Mesenchymal stem cell (in vitro differentiated cells and primary cell): ENCODE data around the gene SEPTIN2.

Experiments used
- DNase-seq: peaks from one replicate; pipeline ENCODE4 v3.0.0-alpha.2; 2013
- H2AFZ ChIP-seq: one replicate; pipeline ENCODE4 v1.6.1; 2013; ENCODE audit warnings: low read depth, mild to moderate bottlenecking, control low read depth, inconsistent platforms, low read length, moderate library complexity
- H2AK5ac ChIP-seq: 2 replicates; pipeline ENCODE4 v1.6.1; 2013; ENCODE audit warnings: low read length, moderate library complexity, mild to moderate bottlenecking, inconsistent platforms; ENCODE audit not compliant: severe bottlenecking
- H2BK120ac ChIP-seq: one replicate; pipeline ENCODE4 v1.6.1; 2013; ENCODE audit warnings: low read depth, mild to moderate bottlenecking, inconsistent platforms, low read length, moderate library complexity
- H2BK12ac ChIP-seq, 2 experiments: one replicate each; pipeline ENCODE4 v1.6.1; 2013; ENCODE audit warnings: inconsistent platforms in 2 of 2, low read length in 2 of 2, mild to moderate bottlenecking in 2 of 2, moderate library complexity in 2 of 2, control low read depth in 1 of 2
- H2BK15ac ChIP-seq: one replicate; pipeline ENCODE4 v1.6.1; 2013; ENCODE audit warnings: mild to moderate bottlenecking, low read depth, inconsistent platforms; ENCODE audit not compliant: poor library complexity, severe bottlenecking
- H2BK5ac ChIP-seq: 2 replicates; pipeline ENCODE4 v1.6.1; 2013; ENCODE audit warnings: low read depth, mild to moderate bottlenecking, low read length, control low read depth, inconsistent platforms; ENCODE audit not compliant: poor library complexity, severe bottlenecking
- H3K14ac ChIP-seq, 2 experiments: one replicate each; pipeline ENCODE4 v1.6.1; 2013; ENCODE audit warnings: inconsistent platforms in 2 of 2, low read length in 2 of 2, control low read depth in 1 of 2, mild to moderate bottlenecking in 1 of 2, moderate library complexity in 1 of 2
- H3K18ac ChIP-seq, 2 experiments: one replicate each; pipeline ENCODE4 v1.6.1; 2013; ENCODE audit warnings: inconsistent platforms in 2 of 2, low read length in 2 of 2, control low read depth in 1 of 2, low read depth in 1 of 2, mild to moderate bottlenecking in 1 of 2
- H3K23ac ChIP-seq, 2 experiments: one replicate each; pipeline ENCODE4 v1.6.1; 2013; ENCODE audit warnings: inconsistent platforms in 2 of 2, low read length in 2 of 2, mild to moderate bottlenecking in 2 of 2, moderate library complexity in 2 of 2, control low read depth in 1 of 2
- H3K27ac ChIP-seq: 2 replicates; pipeline ENCODE4 v1.5.1; 2013; ENCODE audit warnings: mild to moderate bottlenecking, moderate library complexity, low read length, control low read depth, inconsistent platforms; ENCODE audit not compliant: poor library complexity, severe bottlenecking
- H3K27me3 ChIP-seq, 2 experiments: 2 replicates each; pipeline versions ENCODE4 v1.6.1 to v1.7.0; 2013; ENCODE audit warnings: low read length in 2 of 2, mild to moderate bottlenecking in 2 of 2, moderate library complexity in 2 of 2, control low read depth in 1 of 2, inconsistent platforms in 1 of 2; ENCODE audit not compliant: control insufficient read depth in 1 of 2, insufficient read depth in 1 of 2
- H3K36me3 ChIP-seq, 2 experiments: 2 replicates each; pipeline versions ENCODE4 v1.6.1 to v1.7.0; 2013; ENCODE audit warnings: low read length in 2 of 2, control low read depth in 1 of 2, inconsistent platforms in 1 of 2, low read depth in 1 of 2, mild to moderate bottlenecking in 1 of 2; ENCODE audit not compliant: insufficient read depth in 2 of 2, control insufficient read depth in 1 of 2
- H3K4ac ChIP-seq, 2 experiments: one replicate each; pipeline ENCODE4 v1.6.1; 2013; ENCODE audit warnings: inconsistent platforms in 2 of 2, low read length in 2 of 2, mild to moderate bottlenecking in 2 of 2, moderate library complexity in 2 of 2, control low read depth in 1 of 2, low read depth in 1 of 2
- H3K4me1 ChIP-seq: 2 replicates; pipeline ENCODE4 v1.6.1; 2013; ENCODE audit warnings: low read depth, low read length, control low read depth; ENCODE audit not compliant: control insufficient read depth, insufficient read depth
- H3K4me2 ChIP-seq: 2 replicates; pipeline ENCODE4 v1.6.1; 2013; ENCODE audit warnings: low read length, mild to moderate bottlenecking, inconsistent platforms; ENCODE audit not compliant: poor library complexity, severe bottlenecking
- H3K4me3 ChIP-seq, 2 experiments: 2 replicates each; pipeline versions ENCODE4 v1.5.1 to v1.7.0; 2013; ENCODE audit warnings: low read length in 2 of 2, mild to moderate bottlenecking in 2 of 2, control low read depth in 1 of 2, low read depth in 1 of 2; ENCODE audit not compliant: insufficient read depth in 1 of 2
- H3K79me1 ChIP-seq: replicated peaks from 2 replicates; pipeline ENCODE4 v1.6.1; 2013; ENCODE audit warnings: mild to moderate bottlenecking, control low read depth, low read length, inconsistent platforms; ENCODE audit not compliant: poor library complexity, severe bottlenecking
- H3K9ac ChIP-seq: 2 replicates; pipeline ENCODE4 v1.7.0; 2013; ENCODE audit warnings: mild to moderate bottlenecking, low read length, moderate library complexity
- H3K9me3 ChIP-seq: 2 replicates; pipeline ENCODE4 v1.7.0; 2013; ENCODE audit warnings: mild to moderate bottlenecking, low read length; ENCODE audit not compliant: control insufficient read depth
- H4K8ac ChIP-seq: one replicate; pipeline ENCODE4 v1.6.1; 2013; ENCODE audit warnings: inconsistent platforms, mild to moderate bottlenecking, low read length, moderate library complexity
- H4K91ac ChIP-seq: one replicate; pipeline ENCODE4 v1.6.1; 2013; ENCODE audit warnings: mild to moderate bottlenecking, low read length, inconsistent platforms
- WGBS: methylation state at CpG from one replicate; pipeline ENCODE4 v1.1.7; 2013; ENCODE audit warnings: mixed read lengths; 5-methylcytosine and 5-hydroxymethylcytosine counted together

The SEPTIN2 gene

GRCh38 chr2:241375300-241375699 lies 59.6 kb downstream of the SEPTIN2 start:
- Histone ChIP-seq H3K36me3 (peaks cover 22 to 38% of the 10 kb centered on the region in 2 experiments), H3K9me3 (no peaks in the 10 kb centered on the region), H3K27me3 (no peaks in the 10 kb centered on the region), H3K4me2 (no peak overlapping the region), H3K18ac (no peak overlapping the region), H3K14ac (no peak overlapping the region), H2BK120ac (no peak overlapping the region), H2AK5ac (no peak overlapping the region), H3K23ac (no peak overlapping the region), H2BK5ac (no peak overlapping the region), H2BK12ac (no peak overlapping the region), H3K4ac (no peak overlapping the region), H2AFZ (no peak overlapping the region), H3K27ac (no peak overlapping the region), H3K4me1 (peaks cover 15% of the 10 kb centered on the region), H3K9ac (no peak overlapping the region), H4K91ac (no peak overlapping the region), H3K4me3 (no peak overlapping the region), H2BK15ac (no peak overlapping the region), H3K79me1 (peaks cover 32% of the 10 kb centered on the region), H4K8ac (no peak overlapping the region)
- WGBS = 96% methylated on average over 1 of the region's 1 CpG
- DNase-seq = no peak

DNA sequence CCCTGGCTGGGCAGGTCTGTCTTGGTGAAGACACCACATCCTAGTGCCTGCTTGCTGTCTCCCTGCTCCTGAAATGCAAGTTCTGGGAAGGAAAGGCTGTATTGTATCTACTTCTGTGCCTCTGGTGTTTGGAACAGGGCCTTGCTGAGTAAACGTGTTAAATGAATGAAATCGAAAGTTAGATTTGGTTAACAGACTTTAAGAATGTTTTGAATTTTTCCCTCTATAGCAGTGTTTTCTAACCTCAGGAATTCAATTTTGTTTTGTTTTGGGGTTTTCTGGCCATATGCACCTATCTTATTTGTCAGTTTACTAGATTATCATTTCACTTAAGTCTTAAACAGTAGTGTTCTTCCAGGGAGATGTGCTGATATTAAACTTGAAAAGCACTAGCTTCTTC lies 61.1 kb downstream of the SEPTIN2 start:
- H3K18ac ChIP-seq = no peak overlapping the region
- no peak overlapping the region for H2BK15ac ChIP-seq
- peaks cover 37% of the 10 kb centered on the region for H3K79me1 ChIP-seq
- no peaks in the 10 kb centered on the region for H3K9me3 ChIP-seq
- H2BK120ac ChIP-seq = no peak overlapping the region
- H3K14ac ChIP-seq = no peak overlapping the region
- H3K4ac ChIP-seq = no peak overlapping the region
- no peak overlapping the region for H2BK12ac ChIP-seq
- H3K4me1 ChIP-seq = peaks cover 15% of the 10 kb centered on the region
- no peak overlapping the region for H3K4me3 ChIP-seq
- no peak for DNase-seq
- 81% methylated on average over 2 of the region's 2 CpGs for WGBS
- H3K9ac ChIP-seq = no peak overlapping the region
- H2BK5ac ChIP-seq = no peak overlapping the region
- no peak overlapping the region for H4K91ac ChIP-seq
- H2AK5ac ChIP-seq = no peak overlapping the region
- H3K27me3 ChIP-seq = no peaks in the 10 kb centered on the region
- H2AFZ ChIP-seq = no peak overlapping the region
- no peak overlapping the region for H4K8ac ChIP-seq
- H3K27ac ChIP-seq = no peak overlapping the region
- H3K23ac ChIP-seq = no peak overlapping the region
- H3K4me2 ChIP-seq = no peak overlapping the region
- H3K36me3 ChIP-seq = peaks cover 30 to 38% of the 10 kb centered on the region in 2 experiments

GRCh38 chr2:241378816-241379215 lies 63.1 kb downstream of the SEPTIN2 start:
- no peak overlapping the region for H2AFZ ChIP-seq
- DNase-seq = no peak
- H3K4me3 ChIP-seq = peak overlapping the region in 1 of 2 experiments; percentile 54
- no peak overlapping the region for H4K91ac ChIP-seq
- H3K4me1 ChIP-seq = peaks cover 7% of the 10 kb centered on the region
- H3K9me3 ChIP-seq = no peaks in the 10 kb centered on the region
- no peak overlapping the region for H2BK120ac ChIP-seq
- no peak overlapping the region for H3K14ac ChIP-seq
- H3K4me2 ChIP-seq = no peak overlapping the region
- no peak overlapping the region for H4K8ac ChIP-seq
- H3K36me3 ChIP-seq = peaks cover 37 to 47% of the 10 kb centered on the region in 2 experiments
- H2AK5ac ChIP-seq = no peak overlapping the region
- H3K23ac ChIP-seq = no peak overlapping the region
- H3K18ac ChIP-seq = no peak overlapping the region
- no peak overlapping the region for H3K4ac ChIP-seq
- no peaks in the 10 kb centered on the region for H3K27me3 ChIP-seq
- H2BK15ac ChIP-seq = no peak overlapping the region
- 94% methylated on average over 1 of the region's 2 CpGs for WGBS
- no peak overlapping the region for H3K27ac ChIP-seq
- peaks cover 41% of the 10 kb centered on the region for H3K79me1 ChIP-seq
- peak overlapping the region; percentile 75 for H3K9ac ChIP-seq
- no peak overlapping the region for H2BK12ac ChIP-seq
- no peak overlapping the region for H2BK5ac ChIP-seq

DNA sequence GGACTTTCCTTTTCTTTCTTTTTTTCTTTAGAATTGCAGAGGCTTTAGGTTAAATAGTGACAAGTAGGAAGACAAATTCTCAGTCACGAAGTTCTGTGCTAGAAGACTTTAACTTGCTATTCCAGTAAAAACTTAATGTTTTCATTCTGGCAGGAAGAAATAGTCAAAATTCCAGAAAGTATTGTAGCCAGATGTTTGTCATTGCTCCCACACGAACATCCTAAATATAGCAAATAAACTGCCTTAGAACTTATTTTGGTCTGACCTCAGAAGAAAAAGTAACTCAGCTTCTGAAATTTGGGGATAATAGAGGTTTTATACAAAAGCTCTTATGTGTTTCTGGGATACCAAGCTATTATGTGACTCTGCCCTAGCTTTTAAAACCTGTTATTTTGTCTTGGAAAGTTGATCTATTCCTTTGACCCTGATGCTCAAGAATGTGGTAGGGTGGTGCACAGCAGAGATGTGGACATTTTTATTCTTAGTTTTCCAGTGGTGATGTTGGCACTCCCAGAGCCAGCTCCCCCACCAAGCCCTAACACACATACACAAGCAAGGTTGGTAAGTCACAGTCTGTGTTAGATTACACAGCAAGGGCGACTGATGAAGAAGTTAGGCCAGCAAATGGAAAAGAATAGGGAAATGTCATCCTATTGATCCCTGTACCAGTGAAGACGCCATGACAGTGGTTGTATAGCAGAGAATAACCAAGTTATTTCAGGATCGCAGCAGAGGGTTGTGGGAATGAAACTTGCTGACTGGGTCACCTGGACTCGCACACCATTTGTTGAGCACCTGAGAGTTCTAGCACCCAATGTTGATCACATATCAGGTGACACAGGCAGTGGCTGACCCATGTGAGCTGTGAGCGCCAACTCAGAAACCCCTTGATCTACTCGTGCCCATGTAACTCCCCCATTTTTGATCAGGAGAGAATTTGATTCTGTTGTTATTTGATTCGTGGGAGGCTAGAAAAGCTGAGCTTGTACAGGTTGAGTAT lies 64.1 kb downstream of the SEPTIN2 start:
- no peak for DNase-seq
- H3K36me3 ChIP-seq = peaks cover 29 to 40% of the 10 kb centered on the region in 2 experiments
- H3K14ac ChIP-seq = no peak overlapping the region
- no peak overlapping the region for H4K91ac ChIP-seq
- no peak overlapping the region for H2AK5ac ChIP-seq
- WGBS = 100% methylated on average over 5 of the region's 9 CpGs
- peaks cover 7% of the 10 kb centered on the region for H3K4me1 ChIP-seq
- no peak overlapping the region for H3K4ac ChIP-seq
- H2AFZ ChIP-seq = no peak overlapping the region
- no peak overlapping the region for H2BK15ac ChIP-seq
- H2BK5ac ChIP-seq = no peak overlapping the region
- peaks cover 37% of the 10 kb centered on the region for H3K79me1 ChIP-seq
- no peak overlapping the region for H3K27ac ChIP-seq
- no peak overlapping the region for H2BK12ac ChIP-seq
- H3K23ac ChIP-seq = no peak overlapping the region
- no peaks in the 10 kb centered on the region for H3K9me3 ChIP-seq
- H4K8ac ChIP-seq = no peak overlapping the region
- no peak overlapping the region for H3K18ac ChIP-seq
- peak overlapping the region in 1 of 2 experiments; percentile 54 for H3K4me3 ChIP-seq
- H2BK120ac ChIP-seq = no peak overlapping the region
- H3K27me3 ChIP-seq = no peaks in the 10 kb centered on the region
- H3K4me2 ChIP-seq = no peak overlapping the region
- peak overlapping the region; percentile 75 for H3K9ac ChIP-seq
